HuH-7 (cell line): ENCODE data around the gene GAS7.
A peak's percentile ranks its signal among the peaks of the same experiment; 100 is the strongest.
"Not testable (repeated sequence)": the region's sequence is repeated elsewhere in the genome, so short reads cannot be mapped to it uniquely, and the experiment has no call there.

Source experiments
- DNase-seq: peaks from one replicate; pipeline ENCODE4 v3.0.0; 2011; ENCODE audit warnings: low spot score

GAS7 gene

DNA sequence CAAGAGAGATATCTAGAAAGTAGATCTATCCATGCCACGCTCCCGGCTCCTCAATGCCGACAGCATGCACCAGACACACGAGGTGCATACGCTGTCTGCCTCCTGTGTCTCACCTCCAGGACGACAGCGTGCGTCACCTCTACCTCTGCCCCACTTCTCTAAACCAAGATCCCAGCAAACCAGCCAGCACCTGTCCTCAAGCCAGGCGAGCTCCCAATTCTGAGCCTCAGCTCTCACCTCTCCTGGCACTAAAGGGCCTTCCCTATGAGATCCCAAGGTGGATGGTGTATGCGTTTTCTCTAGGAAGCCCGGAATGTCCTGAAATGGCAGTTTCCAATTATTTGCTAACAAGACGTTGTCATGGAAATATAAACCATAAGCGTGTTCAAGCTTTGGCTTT, 257.1 kb downstream of the GAS7 start:
- no peak for DNase-seq

DNA sequence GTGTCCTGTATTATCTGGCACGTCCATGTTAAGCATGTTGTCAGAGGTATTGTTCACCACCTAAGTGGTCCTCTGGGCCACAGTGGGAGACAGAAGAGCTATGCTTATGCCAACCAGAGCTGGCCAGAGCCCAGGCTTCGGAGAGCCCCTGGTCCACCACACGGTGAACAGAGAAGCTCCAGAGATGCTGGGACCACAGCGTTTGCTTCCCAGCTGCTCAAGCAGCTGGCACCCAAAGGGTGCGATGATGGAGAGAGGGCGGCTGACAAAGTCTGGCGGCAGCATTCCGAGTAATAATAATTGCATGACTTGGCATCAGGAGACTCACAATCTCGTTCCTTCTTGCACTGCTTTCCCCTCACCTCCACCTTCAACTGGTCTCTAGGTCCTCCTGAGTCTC, 257.6 kb downstream of the GAS7 start:
- no peak for DNase-seq

DNA sequence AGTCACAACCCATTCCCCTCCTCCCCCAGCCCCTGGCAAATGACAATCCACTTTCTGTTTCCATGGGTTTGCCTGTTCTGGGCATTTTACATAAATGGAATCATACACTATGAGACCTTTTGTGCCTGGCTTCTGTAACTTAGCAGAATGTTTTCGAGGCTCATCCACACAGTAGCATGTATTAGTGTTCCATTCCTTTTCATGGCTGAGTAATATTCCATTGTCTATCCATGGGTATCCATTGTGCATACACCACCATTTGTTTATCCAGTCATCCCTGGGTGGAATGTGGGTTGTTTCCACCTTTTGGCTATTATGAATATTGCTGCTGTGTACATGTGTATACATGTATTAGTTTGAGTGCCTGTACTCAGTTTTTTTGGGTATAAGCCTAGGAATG, 259.6 kb downstream of the GAS7 start:
- DNase-seq, result no peak

DNA sequence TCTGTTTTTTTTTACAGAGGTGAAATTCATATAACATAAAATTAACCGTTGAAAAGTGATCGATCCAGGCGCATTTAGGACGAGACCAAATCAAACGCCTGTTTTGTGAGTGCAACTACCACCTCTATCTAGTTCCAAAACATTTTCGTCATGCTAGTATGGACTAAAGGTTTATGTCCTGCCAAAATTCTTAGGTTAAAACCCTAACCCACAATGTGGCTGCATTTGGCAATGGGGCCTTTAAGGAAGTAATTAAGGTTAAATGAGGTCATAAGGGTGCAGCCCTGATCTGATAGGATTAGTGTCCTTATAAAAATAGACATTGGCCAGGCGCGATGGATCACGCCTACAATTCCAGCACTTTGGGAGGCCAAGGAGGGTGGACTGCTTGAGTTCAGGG, 260.5 kb downstream of the GAS7 start:
- DNase-seq, result no peak

DNA sequence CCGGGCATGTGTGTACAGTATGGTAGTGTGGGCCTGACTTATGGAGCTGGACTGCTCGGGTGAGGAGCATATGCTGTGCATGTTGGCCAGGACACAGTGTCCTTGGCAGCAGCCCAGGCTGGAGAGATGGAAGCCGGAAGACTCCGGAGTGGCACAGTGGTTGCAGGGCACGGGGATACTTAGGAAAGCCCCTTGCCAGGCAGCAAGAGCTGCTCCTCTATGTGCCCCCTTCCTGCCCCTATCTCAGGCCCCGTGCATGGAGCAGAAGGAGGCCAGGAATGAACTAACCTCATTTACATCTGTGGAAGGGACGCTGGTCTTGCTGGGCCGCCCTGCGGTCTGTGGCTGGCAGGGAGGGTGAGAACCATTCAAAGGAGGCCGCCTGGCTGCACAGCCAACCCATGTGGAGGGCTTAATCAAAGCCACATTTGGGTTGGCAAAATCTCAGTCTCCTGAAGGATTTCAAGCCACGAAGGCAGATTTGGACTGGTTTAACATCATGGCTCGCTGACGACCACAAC, 261.1 kb downstream of the GAS7 start:
- no peak for DNase-seq

DNA sequence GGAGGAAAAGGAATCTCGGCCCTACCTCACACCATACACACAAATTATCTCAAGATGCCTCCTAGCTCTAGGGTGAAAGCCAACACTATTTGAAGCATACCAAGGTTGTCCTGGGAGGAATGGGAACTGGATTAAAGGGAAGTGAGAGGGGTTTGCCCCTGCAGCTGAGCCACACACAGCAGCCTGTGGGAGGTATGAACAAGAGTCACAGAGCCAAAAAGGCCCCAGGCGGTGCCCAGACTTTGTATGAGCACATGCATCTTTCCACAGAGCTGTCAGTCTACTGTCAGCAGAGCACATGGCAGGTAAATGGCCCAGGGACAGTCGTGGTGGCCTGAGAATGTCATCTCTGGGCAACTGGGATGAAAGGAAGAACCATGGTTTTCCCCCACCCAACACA, 262.3 kb downstream of the GAS7 start:
- DNase-seq, result no peak

DNA sequence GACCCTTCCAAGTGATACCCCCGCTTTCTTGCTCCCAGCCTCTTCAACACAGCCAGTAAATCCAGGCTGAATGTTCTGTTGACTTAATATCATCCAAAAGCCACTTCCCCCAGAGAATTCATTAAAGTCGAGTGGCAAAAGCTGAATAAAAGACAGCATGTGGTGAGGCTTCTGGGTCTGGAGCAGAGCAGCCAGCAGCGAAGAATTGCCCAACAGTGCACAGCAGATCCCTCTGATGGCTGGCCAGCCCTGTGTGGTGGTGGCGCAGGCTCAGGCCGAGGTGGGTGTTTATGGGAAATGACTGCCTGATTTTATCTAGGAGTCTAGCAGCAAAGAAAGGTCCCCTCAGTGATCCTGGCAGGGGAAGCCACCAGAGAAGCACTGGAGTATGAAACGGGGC, 263.0 kb downstream of the GAS7 start:
- no peak for DNase-seq

DNA sequence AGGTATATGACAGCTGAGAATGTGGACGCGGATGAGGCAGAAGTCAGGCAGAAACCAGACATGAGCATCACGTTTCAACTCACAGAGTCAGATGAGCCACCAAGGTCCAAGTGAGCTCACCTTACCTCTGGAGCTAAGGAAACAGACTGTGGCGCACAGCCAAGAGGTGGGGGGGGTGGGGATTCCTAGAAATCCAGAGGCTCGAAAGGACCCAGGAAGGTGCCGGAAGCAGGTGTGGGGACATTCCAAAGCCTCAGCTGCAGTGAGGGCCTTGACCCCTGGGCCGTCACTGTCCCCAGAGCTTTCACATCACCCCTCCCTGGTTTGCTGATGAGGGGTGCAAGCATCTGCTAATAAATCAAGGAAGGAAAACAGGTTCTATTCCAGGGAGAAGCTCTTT, 264.1 kb downstream of the GAS7 start:
- DNase-seq, result no peak

DNA sequence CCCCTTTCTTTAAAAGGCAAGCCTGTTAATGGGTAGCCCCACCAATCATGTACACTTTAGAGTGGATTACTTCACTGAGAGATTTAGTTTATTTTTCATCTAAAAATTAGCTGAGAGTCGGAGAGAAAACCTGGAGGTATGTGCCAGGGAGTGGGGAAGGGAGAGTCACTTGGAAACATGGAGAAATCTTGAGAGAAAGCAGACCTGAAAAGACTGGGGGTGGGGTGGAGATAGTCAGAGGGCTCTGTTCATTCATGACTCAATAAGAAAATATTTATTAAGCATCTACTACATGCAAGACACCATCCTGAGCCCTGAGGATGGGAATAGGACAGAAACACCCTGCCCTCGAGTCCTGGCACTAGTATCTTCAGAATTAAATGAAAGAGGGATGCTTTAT, 265.9 kb downstream of the GAS7 start:
- DNase-seq, result no peak

DNA sequence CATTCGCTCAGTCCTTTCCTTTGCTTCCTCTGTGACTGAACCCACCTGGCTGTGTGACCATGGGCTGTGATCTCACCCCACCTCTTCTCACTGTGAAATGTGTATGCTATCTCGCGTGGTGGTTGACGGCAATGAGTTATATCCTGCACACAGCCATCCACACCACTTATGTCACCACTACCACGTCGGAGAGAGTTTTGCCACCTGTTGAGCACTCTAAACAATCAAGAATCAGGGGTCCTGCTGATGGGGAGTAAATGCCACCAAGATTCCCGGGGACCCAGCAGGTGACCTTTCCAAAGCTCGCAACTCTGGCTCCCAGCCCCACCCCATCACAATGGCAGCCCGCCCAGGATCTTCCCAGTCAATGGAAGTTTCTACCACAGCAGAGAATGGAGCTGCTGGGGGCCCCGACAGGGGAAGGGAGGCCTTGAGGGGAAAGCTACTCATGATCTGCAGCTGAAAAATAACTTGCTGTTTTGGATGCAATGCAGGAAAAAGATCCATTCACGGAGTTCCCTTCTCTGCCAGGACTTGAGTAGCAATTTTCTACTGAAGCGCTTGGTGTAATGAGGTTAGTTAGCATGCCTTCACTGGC, 267.2 kb downstream of the GAS7 start:
- no peak for DNase-seq

DNA sequence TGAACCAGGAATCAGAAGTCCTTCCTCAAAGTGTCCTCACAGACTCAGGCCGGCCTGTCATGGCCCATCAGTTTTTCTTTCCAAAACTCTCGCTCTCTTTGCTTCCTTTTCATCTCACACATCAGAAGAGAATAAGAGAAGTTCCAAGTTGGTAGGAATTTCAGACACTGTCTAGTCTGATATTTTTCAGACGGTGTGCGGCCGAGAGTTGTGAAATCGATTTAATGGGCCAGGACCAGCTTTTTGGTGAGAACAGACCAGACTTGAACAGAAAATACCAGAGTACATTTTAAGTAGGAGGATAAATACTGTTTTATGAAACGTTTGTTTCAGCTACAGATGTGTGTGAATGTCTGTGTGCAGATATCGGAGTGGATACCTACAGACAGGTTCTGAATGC, 268.5 kb downstream of the GAS7 start:
- no peak for DNase-seq

DNA sequence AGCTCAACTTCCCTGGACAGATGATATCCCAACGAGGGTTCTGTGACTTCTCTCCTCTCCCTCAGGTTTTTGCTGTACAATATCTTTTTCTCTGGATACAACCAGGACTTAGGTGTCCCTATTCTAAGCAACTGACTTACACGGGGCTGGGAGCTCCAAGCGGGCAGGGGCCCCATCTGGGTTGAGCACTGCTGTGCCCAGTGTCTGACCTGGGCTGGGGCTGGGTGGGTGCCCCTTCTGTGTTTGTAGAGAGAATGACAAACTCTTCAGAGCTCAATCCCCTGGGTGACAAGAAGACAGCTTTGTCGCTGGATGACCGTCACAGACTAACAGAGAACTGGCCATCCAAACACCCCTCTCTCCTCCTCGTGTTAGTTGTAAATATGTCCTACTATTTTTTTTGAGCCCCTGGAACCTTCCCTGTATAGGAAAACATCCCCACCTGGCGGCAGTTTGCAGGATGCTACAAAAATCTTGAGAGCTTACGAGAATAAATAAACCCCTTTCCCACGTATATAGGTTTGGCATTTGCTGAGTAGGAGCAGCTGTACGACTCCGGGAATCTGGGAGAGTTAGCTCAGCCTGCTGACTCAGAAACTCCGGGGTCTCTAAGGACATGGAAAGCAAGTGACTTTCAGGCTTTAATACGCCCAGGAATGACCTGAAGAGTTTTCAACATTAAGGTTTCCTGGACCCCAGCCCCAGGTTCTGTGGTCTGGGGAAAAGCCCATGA, 269.6 kb downstream of the GAS7 start:
- peak; percentile 33 for DNase-seq

DNA sequence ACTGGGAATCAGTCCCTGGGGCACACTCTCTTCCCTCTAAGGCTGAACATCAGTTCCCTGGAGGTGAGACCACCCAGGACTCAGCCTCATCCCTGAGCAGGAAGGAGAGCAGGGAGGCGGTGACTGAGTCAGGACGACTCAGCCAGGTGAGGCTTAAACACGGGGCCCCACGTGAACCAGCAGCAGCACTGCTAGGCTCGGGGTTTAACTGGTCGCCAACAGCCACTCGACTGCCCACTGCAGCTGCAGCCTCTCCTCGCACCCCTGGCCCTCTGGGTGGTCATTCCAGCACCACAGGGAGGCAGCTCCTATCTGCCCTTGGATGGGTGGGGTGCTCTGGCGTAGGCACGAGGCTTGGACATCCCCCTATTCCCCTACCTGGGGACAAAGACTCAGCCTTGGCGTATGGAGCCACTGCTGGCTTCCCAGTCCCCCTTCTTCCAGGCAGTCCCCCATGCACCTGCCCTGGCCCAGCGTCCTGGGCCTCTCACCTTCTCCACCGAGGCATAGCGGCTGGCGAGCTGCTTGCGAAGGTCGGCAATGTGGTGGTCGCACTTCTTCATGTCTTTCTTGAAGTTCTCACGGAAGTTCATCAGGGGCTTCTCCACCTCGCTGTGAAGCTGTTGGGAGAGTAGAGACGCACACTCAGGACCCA, 272.1 kb downstream of the GAS7 start:
- no peak for DNase-seq

DNA sequence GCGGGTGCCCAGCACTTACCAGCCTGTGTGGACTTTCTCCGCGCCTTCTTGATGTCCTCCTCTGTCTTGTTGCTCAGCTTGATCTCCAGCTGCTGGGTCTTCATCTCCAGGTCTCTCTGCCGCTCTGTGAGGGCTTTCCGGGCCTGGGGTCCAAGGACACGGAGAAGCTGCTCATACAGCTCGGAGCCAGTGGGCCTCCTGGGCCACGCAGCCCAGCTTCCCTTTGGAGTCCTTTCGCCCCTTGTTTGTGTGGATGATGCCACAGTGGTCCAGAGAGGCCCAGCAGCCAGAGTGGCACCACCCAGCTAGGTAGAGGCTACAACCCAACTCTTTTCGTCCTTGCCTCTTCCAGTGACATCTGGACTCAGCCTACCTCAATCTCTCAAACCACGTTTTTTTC, 272.9 kb downstream of the GAS7 start:
- DNase-seq, result no peak

DNA sequence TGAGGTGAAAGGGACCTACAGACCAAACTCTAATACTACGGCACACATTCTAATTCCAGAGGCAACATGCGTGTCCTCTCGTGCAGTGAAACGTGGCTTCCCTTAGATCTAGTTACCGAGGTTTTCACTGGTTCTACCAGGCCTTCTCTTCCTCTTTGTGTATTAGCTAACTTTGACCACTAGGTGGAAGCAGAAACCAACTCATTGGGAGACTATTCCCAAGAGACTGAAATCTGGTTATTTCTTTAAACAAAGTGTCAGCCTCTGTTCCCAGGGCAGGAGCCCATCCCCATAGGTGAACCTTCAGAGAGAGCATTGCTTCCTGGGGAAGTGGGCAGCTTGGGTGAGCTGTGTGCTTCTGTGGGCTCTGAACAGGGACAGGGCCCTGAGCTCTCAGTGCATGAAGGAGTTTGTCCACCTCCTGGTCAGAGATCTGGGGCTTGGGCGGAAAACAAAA, 273.6 kb downstream of the GAS7 start:
- DNase-seq, result peak; percentile 50

DNA sequence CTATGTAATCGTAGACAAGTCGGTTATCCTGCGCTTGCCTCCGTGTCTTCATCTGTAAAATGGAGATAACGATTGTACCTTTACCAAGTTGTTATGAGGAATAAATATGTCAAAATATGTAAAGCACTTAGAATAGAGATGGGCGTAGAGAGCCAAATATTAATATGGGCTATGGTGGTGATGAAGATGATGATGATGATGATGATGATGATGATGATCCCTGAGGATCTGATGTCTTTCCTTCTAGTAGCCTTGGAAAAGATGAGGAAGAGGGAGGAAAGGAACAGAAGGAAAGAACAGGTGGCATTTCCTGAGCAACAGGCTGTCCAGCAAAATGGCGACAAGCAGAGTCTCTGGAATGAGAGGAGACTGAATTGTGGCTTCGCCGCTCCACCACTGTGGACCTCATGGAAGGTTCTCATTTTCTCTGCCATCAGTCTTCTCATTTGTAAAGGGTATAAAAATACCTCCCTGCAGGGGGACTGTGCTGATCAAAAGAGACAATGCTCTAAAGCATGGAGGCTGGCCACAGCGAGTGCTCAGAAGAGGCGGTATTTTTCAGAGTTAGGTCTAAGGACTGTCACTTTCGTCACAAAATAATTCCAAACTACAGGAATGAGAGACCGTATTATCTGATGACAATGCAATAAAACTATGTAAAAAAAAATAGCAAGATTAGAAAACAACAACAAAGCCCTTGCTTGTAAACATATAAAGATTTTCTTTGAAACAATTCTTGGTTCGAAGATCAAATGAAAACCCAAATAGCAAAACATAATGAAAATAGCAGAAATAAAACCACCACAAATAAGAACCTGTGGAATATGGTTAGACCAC, 276.2 kb downstream of the GAS7 start:
- no peak for DNase-seq

DNA sequence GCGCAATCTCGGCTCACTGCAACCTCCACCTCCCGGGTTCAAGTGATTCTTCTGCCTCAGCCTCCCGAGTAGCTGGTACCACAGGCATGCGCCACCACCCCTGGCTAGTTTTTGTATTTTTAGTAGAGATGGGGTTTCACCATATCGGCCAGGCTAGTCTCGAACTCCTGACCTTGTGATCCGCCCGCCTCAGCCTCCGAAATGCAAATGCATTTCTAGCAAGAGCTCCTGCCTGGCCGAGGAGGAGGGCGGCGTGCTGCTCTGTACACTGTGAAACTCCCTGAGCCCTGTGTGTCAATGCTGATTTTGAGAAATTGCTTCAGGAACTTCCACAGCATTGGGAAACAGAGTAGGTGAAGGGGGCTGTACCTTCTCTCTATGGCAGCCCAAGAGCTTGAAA, 277.2 kb downstream of the GAS7 start:
- DNase-seq, result not testable (repeated sequence)

DNA sequence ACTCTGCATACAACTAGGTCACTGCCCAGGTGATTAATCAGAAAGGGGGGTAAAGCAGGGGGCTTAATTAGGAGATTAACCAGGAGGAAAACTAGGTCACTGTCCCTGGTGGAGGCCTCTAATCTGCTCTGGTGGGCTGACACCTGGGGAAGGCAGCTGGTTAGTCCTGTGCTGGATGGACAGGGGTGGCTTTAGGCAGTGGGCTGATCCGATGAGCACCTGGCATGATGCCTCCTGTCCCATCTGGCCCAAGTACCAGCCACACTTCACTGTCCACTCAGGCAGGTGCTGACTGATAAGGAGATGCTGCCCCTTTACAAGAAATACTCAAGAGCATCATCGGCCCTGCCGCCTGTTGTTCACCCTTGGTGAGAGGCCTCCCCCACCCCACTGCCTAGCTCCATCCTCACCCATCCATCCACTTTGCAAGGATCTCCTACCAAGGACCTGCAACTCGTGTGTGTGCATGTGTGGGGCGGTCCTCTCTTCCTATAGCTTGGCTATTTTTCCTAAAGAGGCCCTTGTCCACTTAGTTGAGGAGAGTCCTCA, 279.5 kb downstream of the GAS7 start:
- DNase-seq, result no peak

DNA sequence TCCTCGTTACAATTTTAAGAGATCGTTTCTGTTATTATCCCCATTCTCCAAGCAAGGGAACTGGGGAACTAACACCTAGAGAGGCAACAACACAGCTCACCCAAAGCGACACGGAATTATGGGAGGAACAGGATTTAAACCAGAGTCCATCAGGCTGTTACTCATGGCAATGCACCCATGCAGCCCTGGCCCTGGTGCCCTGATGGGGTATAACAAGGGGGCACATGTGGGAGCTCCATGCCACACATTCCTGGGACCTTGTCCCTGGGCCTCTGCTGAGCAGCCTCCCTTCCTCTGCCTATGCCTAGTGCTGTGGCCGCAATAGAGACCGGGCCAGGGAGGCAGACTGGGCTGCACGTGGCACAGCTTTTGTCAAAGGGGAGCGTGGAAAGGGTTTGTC, 280.1 kb downstream of the GAS7 start:
- no peak for DNase-seq

DNA sequence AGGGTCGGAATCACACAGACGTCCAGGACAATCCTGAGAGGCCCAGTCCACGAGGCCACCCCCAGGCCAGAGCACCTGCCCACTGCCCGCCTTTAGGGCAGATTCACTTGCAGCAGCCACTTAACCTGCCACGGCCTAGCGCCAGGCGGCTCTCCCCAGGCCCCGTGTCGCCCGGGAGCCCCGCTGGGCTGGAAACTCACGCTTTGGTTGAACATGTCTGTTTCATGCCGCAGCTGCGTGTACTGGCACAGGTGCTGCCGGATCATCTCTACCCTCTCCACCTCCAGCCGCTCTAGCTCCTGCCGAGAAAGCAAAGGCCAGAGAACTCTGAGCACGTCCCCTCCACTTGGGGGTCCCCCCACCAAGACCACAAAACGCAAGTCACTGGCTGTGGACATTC, 280.6 kb downstream of the GAS7 start:
- no peak for DNase-seq

DNA sequence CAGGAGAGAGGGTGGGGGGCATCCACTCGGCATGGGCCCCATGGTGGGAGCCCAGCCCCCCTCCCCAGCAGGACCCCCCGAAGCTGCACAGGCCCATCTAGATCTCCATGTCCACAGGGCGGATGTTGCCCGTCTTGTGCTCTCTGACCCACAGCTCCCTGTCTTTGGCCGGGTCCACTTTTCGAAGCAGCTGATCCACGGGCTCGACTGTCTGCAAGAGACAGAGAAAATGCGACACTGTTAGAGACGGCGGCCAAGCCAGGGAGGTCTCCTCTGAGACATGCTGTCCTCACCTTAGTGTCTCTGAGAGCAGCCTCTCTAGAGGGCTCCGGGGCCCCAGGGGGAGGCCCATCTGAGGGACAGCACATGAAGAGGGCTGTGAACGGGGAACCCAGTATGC, 281.3 kb downstream of the GAS7 start:
- DNase-seq, result no peak

DNA sequence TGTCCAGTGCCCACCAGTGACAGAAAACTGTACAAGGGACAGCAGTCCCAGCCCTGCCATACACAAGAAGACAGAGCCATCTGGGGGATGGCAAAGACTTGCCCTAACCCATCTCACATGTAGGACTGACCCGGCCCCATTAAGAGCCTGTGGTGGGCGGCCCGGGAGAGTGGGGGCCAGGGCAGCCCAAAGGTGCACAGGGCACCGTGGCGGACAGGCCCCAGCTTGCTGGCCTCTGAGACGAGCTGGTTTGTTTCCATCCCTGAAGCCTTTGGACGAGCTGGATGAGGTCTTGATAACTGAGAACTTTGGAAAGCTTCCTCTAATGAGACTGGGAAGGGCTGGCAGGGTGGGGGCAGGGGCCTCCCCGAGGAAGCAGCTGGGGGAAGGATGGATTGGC, 282.3 kb downstream of the GAS7 start:
- DNase-seq, result no peak
